ENCODE measurements around the gene USP31.

USP31 gene

DNA sequence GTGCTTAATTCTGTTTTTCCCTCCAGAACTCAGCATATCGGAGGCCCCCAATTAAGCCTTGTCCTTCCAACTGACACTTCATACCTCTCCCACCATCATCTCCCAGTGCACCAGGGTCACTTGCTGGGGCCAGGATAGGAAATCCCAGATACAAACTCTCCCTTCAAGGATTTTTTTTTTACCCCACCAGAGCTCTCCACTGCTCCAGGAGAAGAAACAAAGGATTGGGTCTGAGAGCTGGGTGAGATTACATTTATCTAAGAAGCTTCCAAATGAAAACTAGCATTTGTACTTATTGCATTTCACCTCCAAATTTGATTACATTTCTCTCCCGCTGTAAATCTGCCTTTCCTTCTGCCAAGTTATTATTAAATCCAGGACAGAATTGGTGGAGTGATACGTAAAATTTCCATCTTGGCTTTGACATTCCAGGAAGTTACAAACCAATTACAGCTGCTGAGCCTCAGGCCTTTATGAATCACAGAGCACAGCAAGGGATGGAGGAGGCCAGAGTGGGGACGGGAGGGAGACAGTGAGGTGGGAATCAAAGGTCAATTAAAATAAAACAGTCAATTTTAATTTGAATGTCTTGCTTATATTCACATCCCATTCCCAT lies 123.5 kb downstream of the USP31 start:
- DNase-seq (ENCODE audit: low read depth in 1 of 2, low spot score in 1 of 2) = no peak

DNA sequence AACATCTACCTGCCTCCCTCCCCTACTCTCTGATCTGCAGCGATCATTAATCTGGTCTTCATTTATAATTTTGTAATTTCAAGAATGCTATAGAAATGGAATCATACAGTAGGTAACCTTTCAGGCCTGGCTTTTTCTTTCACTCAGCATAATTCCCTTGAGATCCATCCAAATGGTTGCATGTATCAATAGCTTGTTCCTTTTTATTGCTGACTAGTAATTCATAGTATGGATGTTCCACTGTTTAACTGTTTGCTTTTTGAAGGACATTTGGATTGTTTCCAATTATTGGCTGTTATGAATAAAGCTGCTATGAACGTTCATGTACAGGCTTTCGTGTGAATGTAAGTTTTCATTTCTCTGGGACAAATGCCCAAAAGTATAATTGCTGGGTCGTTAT lies 125.2 kb downstream of the USP31 start:
- no peak for DNase-seq (ENCODE audit: low read depth in 1 of 2, low spot score in 1 of 2)

DNA sequence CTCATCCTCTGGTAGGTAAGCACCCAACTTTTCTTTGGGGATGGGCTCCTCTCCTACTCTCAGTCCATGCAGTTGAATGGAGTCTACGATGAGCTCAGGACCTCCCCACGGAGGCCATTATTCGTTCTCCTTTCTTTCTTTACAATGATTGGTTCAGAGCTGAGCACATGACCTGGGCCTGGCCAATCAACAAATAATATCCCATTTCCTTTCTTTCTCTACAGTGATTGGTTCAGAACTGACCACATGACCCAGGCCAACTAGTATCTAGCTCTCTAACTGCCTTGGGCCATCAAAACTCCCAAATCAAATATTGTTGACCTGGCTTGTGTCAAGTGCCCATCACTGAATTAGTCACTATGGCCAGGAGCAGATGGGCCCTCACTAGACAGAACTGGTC lies 129.2 kb downstream of the USP31 start:
- DNase-seq (ENCODE audit: low read depth in 1 of 2, low spot score in 1 of 2) = no peak

DNA sequence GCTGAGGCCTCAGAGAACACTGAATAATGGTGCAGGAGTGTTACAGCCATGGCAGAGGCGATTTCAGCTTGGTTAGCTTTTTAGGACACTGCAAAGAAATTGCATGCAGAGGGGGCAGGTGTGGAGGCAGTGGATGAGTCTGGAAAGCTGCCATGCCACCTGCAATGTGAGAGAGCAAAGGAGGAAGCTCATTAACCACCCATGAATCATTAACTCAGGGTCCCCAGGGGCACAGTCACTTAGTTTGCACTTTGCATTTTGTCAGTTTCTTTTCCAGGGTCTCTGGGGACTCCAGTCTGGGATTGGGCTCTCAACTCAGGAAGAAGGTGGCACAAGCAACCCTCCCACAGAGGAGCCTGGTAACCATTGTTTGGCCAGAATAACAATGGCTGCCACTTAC lies 132.9 kb downstream of the USP31 start:
- no peak for DNase-seq (ENCODE audit: low read depth in 1 of 2, low spot score in 1 of 2)

- DNase-seq (ENCODE audit: low read depth in 1 of 2, low spot score in 1 of 2) = no peak
Measured at GRCh38 chr16:23015580-23015979, 133.7 kb downstream of the USP31 start.

DNA sequence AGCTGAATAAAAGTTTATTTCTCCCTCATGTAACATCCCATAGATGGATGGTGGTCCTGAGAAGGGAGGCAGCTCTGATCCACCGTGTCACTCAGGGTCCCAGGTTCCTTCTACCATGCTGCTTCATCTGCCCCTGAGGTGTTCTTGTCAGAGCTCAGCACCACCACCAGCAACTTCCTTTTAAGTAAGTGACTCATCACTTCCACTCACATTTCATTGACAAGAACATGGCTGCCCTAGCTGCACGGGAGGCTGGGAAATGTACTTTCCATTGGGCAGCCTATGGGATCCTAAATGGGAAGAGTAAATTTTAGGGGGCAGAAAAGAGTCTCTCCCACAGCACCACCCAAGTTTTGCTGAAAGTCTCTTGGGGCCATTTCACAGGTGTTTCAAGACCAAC lies 134.7 kb downstream of the USP31 start:
- no peak for DNase-seq (ENCODE audit: low read depth in 1 of 2, low spot score in 1 of 2)

Data from stimulated activated CD4-positive, alpha-beta T cell treated with anti-CD3 and anti-CD28 coated beads, Interleukin-15, amount 100 ng/mL, for 1 hour (primary cell).